HG03378 (cell line): ENCODE measurements around the gene FGD6.
"Not testable (repeated sequence)": the region's sequence is repeated elsewhere in the genome, so short reads cannot be mapped to it uniquely, and the experiment has no call there.

Source experiments
- ATAC-seq: cut with Tn5 transposase; IDR thresholded peaks from one replicate; pipeline ENCODE4 v1.9.1; 2021; ENCODE audit warnings: mild to moderate bottlenecking, moderate library complexity; ENCODE audit not compliant: unreplicated experiment

Gene FGD6

DNA sequence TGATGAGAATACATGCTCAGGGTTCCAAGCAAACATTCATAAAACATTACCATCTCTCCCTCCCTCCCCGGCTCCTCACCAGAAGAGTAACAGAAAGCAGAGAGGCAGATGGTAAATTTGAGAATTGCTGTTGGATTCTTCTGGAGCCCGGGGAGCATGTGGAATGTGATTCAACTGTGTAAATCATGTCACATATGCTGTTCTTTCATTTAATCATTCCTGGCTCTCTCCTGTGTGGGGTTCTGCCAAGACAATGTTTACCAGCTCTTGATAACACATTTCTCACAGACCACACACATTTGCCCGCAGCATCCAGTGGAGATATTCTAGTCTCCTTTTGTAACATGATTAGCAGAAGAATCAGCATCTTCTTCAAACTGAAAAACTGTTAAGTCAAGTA lies 120.4 kb downstream of the FGD6 start:
- no peak for ATAC-seq

DNA sequence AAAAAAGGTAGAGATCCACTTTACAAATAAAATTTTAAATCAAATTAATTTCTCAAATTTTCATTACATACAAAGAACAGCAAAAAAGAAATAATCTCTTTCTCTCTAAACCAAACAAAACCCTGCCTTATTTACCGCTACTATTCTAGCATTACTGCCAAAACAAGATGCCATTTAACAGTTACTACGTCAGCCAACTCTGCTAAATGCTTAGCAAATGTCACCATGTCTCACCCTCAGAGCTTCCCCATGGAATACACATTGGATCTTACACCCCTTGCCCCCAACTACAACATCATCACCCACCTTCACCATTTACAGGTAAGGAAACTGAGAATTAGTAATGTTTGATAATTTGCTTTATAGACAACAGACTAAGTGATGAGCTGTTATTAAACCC lies 120.9 kb downstream of the FGD6 start:
- ATAC-seq: no peak

- ATAC-seq: not testable (repeated sequence)
Observed at GRCh38 chr12:95095866-95096265, 121.4 kb downstream of the FGD6 start.

- ATAC-seq: no peak
Observed at GRCh38 chr12:95089462-95089861, 127.8 kb downstream of the FGD6 start.

DNA sequence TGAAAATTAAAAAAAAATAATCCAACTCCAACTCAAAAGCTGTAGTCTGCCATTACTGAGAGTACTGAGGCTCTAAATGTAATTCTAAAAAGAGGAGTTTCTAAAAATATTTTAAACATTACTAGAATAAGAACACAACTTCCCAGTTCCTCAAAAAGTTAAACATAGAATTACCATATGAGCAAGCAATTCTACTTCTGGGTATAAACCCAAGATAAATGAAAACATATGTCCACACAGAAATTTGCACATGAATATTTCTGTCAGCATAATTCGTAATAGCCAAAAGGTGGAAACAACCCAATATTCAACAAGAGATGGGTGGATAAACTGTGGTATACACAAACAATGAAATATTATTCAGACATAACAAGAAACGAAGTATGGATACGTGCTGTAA lies 128.9 kb downstream of the FGD6 start:
- peak; percentile 79 for ATAC-seq

DNA sequence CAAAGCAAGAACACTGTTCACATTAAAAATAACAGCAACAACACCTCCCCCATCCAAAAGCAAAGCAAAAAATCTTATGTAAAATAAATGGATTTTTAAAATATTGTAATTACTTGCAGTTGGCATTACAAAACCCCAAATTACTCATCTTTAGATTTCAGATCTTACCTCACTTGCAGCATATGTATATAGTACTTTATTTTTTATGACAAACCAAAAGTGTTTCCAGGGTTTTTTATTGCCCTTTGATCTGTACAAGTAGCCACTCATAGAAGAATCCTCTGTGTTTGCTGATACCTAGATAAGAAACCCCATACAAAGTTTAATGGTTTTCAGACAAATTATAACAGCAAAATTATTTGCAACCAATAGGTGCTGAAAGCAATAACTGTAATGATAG lies 131.7 kb downstream of the FGD6 start:
- no peak for ATAC-seq

DNA sequence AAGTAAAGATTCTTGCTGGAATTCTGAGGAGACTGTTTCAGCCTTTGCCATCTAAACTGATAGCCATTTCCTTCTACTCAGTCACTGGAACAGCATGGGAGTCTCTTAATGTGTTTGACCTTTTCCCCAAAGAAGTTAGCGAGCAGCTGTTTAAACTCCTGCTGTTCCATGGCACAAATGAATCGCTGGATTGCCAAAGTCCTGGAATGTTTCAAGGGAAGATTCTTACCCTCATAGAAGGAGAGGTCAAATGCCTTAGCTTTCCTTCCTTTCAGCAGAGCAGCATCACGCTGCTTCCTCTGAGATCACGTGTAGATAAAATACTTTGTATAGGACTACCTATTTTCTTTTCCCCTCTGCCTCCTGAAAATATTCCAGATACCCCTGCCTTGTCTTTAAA lies 133.3 kb downstream of the FGD6 start:
- ATAC-seq: no peak

DNA sequence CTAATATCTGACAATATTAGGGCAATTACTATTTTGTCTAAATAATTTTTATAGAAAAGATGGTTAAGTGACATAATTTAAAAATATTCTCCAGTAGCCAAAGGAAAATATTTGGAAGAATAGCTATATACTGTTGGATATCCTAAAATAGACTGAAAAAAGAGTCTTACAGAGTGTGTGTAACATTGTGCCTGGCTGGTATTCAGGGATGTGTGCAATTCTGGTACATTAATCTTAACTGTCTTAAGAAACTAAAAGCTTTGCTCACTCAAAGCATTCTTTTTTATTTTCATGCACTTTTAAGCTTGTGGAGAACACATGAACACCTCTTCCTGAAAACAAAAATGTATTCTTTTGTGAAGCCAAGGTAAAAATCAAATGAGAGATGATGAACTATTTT lies 133.8 kb downstream of the FGD6 start:
- ATAC-seq: no peak

- ATAC-seq: no peak
Observed at GRCh38 chr12:95077341-95077740, 139.9 kb downstream of the FGD6 start.

DNA sequence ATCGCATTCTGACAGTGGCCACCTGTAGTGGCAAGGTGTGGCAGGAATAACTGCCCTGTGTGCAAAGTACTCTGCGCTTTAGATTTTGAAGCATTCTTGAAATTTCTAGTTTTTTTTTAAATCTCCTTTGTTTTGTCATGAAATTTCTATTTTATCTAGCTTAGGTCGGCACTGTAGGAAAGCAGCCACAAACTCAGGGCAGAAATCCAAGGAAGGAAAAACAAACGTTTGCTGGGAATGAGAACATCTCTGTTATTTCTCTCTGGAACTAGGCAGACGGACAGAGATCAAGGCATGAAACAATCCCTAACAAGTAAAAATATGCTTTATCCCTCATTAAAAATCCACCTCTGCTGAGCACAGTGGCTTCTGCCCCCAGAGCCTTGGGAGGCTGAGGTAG lies 142.5 kb downstream of the FGD6 start:
- ATAC-seq: no peak

- no peak for ATAC-seq
Observed at GRCh38 chr12:95073698-95074520, 143.4 kb downstream of the FGD6 start.

DNA sequence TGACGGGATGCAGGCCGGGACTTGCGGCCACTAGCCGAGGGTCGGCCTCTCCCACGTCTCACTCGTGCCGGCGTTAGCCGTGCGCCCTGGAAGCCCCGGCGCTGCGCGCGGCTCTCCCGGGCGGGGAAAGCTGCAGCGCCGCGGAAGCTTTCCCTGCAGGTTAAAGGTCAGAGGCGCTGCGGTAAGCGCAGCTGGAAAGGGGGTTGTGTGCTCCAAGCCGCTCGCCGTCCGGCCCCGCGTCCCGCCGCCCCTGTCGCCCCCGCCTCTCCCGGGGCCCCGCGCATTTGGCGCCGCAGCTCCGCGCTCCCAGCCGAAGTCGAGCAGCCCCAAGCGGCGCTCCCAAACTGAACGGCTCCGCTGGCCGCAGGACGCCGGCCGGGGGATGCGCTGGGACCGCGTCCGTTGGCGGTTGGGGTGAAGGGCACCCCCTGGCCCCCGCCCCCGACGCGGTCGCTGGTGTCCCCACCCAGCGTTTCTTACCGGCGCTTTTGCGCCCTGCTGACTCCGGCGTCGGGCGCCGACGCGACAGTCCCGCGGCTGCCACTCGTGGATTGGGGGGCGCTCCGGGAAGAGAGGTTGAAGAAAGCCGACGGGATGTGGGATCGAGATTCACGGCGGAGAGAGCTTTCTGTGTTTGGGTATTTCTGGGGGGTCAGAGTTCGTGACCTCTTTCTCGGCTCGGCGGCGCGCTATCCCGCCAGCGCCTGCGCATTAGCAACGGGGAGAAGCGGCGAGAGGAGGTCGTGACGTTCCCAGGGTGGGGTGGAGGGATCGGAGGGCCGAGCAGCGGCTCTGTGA lies 144.2 kb downstream of the FGD6 start, which contains the start of gene NR2C1:
TSS of gene NR2C1 (minus strand) at position 719 of the 798 bp plus-strand sequence. CDS start 6,234 bp downstream, outside the sequence.
- peak; percentile 75 for ATAC-seq

DNA sequence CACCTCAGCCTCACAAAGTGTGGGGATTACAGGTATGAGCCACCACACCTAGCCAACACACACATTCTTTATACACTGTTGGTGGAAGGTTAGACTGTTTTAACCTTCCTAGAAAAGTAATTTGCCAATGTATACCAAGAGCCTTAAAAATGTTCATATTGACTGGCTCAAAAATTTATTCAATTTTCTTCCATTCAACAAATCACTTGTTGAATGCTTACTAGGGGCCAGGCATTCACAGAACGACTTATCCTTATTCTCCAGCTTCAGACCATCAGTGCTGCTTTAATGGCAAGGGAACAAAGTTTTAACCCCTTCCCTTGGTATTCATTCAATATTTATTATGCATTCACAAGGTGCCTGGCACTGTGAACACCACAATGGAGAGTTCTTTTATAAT lies 146.9 kb downstream of the FGD6 start:
- no peak for ATAC-seq

GRCh38 chr12:95066091-95066855 lies 151.0 kb downstream of the FGD6 start:
- no peak for ATAC-seq

DNA sequence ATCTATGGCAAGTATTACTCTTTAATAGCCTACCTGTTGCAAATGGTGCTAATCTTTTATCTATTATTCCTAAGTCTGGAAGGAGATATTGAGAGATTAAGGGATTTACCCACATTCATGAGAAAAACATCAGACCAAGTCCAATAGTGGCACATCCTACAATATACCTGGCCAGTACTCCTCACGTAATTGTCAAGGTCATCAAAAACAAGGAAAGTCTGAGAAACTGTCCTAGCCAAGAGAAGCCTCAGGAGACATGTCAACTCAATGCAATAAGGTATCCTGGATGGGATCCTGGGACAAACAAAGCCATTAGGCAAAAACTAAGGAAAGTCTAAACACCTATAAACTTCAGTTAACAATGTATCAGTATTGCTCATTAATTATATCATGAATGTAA lies 156.3 kb downstream of the FGD6 start:
- no peak for ATAC-seq

GRCh38 chr12:95059984-95060383 lies 157.3 kb downstream of the FGD6 start:
- ATAC-seq: no peak

- no peak for ATAC-seq
Observed at GRCh38 chr12:95057424-95057823, 159.8 kb downstream of the FGD6 start.

GRCh38 chr12:95055057-95055456 lies 162.2 kb downstream of the FGD6 start:
- no peak for ATAC-seq

GRCh38 chr12:95054206-95054605 lies 163.1 kb downstream of the FGD6 start:
- ATAC-seq: no peak

DNA sequence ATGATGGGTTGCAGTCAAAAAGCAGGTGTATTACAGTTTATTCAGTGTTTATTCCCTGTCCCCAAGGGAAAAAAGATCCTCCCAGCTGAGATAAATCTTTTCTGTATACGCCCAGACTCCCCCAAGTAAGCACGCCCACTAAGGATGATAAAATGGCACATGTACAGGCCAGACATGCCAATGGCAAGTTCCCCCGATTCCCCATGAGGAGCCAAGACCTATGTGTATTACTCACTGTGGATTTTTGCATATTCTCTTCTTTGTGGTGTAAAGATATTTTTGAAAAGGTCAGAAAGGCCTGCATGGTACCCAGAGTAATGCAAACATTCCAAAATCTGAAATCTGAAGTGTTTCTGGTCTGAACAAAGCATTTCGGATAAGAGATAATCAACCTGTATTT lies 166.0 kb downstream of the FGD6 start:
- ATAC-seq: no peak

GRCh38 chr12:95037906-95038305 lies 179.4 kb downstream of the FGD6 start:
- no peak for ATAC-seq
